Activated CD4-positive, alpha-beta T cell treated with anti-CD3 and anti-CD28 coated beads, Interleukin-2, amount 50 U/mL, for 1 hour (primary cell): ENCODE data around the gene RBM27.
"Not testable (repeated sequence)": the region's sequence is repeated elsewhere in the genome, so short reads cannot be mapped to it uniquely, and the experiment has no call there.

Experiments
- DNase-seq: peaks from one replicate; pipeline ENCODE4 v3.0.0-alpha.2; 2020

The RBM27 gene, protein sequence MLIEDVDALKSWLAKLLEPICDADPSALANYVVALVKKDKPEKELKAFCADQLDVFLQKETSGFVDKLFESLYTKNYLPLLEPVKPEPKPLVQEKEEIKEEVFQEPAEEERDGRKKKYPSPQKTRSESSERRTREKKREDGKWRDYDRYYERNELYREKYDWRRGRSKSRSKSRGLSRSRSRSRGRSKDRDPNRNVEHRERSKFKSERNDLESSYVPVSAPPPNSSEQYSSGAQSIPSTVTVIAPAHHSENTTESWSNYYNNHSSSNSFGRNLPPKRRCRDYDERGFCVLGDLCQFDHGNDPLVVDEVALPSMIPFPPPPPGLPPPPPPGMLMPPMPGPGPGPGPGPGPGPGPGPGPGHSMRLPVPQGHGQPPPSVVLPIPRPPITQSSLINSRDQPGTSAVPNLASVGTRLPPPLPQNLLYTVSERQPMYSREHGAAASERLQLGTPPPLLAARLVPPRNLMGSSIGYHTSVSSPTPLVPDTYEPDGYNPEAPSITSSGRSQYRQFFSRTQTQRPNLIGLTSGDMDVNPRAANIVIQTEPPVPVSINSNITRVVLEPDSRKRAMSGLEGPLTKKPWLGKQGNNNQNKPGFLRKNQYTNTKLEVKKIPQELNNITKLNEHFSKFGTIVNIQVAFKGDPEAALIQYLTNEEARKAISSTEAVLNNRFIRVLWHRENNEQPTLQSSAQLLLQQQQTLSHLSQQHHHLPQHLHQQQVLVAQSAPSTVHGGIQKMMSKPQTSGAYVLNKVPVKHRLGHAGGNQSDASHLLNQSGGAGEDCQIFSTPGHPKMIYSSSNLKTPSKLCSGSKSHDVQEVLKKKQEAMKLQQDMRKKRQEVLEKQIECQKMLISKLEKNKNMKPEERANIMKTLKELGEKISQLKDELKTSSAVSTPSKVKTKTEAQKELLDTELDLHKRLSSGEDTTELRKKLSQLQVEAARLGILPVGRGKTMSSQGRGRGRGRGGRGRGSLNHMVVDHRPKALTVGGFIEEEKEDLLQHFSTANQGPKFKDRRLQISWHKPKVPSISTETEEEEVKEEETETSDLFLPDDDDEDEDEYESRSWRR

DNA sequence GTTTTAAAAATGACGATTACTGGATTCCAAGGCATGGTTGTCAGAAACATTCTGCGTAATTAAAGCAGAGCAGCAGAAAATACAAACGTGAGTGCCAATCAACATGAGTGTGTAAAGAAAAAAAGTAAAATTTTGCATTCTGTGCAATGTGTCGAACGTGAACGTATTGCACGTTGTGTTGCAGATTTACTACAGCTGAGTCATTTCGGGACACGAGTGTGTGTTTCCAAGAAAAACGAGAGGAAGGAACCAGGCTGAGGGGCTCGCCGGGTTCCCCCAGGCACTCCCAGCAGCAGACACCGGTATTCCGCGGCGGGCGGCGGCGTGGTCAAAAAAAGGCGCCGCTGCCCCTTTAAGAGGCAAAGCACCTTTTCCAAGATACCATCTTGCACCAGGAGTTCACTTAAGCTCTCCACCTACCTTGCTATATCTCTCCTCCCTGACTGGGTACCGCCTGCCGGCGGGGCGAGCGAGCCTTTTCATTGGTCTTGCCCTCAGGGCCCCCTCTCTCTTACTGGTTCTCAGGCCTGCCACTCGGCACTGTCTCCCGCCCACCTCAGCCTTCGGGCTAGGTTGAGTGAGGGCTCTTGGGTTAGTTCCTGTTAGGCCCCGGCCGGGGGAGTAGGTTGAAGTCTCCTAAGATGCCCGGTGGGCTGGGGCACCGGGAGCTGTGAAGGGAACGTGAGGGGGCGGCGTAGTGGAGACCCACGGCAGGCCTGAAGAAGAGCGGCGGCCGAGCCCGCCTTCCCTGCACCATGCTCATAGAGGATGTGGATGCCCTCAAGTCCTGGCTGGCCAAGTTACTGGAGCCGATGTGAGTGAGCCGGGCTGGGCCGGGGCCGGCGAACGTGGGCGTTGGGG is at the start of gene RBM27:
Gene RBM27 (plus strand): TSS at position 595 of the 861 bp plus-strand sequence. CDS start 161 bp downstream, at position 756.
- DNase-seq: peak; percentile 96

DNA sequence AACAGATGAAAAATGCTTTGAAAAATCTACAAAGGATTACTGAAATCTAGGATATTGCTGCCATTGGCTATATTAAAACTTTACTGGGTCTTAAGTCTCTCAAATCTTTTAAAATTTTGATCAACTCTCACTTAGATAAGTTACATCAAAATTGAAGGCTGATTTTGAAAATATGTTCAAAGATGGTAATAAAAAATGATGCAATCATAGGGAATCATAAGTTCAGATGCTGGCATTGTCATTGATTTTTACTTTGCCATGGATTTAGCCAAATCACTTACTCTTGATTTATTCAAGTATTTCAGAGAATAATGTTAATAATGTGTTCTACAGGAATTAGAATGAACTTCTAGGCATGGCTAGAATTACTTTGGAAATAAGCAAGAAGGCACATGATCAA is 45.1 kb upstream of the RBM27 start:
- no peak for DNase-seq

DNA sequence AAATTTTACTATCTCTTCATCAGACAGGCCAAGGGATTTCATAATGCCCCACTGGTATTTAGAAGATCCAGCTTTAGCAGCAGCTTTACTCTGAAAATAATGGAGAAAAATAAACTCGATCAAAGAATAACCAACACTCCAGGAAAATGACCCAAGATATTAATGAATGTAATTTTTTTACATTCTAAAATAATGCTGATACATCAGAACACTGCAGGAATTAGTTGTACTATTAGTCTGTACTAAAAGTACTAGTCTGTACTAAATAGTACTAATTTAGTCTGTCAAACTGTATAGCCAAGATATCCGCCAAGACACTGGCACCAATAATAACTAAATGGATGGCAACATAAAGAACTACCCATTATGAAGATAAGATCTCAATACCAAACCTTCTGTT is 39.0 kb upstream of the RBM27 start:
- no peak for DNase-seq

DNA sequence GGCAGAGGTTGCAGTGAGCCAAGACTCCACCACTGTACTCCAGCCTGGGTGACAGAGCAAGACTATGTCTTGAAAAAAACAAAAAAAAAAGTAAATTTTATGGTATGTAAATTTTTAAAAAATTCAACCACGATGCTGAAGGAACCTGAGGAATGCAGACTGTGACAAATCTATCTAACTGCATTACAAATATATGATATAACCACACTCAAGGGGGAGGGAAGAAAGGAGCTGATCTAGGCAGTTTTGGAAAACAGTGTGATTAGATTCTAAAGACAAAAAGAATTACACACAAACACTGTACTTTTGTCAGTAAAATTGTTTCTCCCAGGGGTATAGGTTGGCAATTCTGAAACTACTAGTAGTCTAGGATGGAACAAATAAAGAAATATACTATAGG is 37.9 kb upstream of the RBM27 start:
- no peak for DNase-seq

DNA sequence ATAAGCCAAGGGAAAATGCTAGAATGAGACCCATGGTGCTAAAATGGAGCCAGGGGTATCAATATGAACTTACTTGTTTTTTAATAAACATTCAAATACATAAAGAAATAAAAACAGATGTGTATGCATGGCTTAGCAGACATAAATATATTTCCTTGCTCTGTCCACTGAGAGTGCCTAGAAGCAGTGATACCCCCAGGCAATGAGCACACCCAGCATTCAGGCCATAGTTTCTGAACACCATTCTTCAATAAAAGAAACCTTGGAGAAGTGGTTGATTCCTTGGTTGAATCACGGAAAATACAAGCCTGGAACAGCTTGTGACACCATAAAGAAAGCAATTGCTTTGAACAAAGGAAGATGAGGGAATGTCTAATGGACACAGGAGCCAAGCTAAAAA is 37.5 kb upstream of the RBM27 start:
- no peak for DNase-seq

DNA sequence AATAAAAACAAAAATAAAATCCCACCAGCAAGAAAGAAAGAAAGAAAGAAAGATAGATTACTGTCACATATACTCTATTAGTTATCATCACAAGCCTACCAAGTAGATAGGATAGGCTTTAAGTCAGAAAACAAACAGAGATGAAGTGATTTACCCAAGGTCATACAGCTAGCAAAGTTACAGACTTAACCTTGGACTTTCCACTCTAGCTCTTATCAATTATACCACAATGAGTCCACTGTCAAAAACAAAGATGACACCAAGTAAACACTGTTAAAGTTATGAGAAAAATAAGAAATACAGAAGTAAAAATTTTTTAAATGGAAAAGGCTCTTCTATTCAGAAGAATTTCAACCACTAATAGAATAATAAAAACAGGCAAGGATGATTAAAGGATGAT is 34.3 kb upstream of the RBM27 start:
- DNase-seq: no peak

DNA sequence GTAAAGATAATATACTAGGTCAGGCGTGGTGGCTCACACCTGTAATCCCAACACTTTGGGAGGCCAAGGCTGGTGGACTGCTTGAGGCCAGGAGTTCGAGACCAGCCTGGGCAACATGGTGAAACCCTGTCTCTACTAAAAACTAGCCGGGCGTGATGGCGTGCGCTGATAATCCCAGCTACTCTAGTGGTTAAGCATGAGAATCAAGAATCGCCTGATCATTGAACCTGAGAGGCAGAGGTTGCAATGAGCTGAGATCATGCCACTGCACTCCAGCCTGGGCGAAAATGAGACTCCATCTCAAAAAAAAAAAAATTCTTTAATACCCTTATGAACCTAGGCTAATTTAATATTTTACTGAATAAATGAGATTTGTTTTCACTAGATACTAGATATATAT is 30.4 kb upstream of the RBM27 start:
- not testable (repeated sequence) for DNase-seq

DNA sequence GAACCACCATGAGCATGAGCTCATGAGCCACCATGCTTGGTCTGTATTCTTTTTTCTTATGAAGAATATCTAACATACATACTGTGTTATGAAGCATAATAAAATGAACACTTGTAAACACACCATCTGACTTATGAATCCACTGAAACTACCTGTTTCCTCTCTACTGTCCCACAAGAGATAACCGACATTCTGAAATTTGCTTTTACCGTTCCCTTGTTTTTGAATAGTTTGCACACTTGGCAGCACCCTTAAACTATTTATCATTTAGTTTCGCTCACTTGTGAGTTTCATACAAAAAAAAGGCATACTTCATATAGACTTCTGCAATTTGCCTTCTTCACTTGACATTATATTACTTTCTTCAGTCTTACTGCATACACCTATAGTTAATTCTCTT is 29.8 kb upstream of the RBM27 start:
- no peak for DNase-seq

DNA sequence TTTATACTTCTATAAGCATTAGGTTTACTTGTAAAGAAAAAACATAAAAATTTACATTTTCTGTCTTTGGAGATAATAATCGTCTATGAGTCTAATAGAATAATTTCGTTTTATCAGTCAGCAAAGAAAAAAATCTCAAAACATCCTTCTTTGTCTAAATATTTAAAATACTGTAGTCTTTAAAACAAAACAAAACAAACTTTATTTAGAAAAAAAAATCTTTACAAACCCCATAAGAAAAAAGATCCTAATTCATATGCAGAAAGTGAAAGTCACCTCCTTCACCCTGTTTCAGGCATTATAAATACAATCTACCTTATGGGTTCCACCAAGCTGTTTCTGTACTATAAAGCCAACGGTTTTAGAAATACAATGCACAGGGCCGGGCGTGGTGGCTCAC is 26.6 kb upstream of the RBM27 start:
- no peak for DNase-seq

DNA sequence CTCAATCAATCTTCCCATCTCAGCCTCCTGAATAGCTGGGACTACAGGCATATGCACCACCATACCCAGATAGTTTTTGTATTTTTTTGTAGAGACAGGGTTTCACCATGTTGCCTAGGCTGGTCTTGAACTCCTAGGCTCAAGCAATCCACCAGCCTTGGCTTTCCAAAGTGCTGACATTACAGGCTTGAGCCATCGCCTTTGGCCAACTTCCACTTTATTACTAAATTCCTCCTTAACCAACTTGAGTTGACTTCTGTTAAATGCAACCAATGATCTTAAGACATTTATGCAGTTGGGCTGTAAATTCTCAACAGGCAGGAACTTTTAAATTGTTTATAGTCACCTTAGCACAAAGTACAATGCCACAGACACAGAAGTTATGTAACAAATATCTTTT is 23.7 kb upstream of the RBM27 start:
- DNase-seq: no peak

DNA sequence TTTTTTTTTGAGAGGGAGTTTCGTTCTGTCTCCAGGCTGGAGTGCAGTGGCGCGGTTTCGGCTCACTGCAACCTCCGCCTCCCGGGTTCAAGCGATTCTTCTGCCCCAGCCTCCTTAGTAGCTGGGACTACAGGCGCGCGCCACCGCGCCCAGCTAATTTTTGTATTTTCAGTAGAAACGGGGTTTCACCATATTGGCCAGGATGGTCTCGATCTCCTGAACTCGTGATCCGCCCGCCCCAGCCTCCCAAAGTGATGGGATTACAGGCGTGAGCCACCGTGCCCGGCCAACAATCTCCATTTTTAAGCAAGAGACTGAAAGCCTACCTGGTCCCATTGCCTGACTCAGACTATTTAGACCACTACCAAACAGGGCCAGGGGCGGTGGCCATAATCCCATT is 20.0 kb upstream of the RBM27 start:
- DNase-seq: not testable (repeated sequence)

DNA sequence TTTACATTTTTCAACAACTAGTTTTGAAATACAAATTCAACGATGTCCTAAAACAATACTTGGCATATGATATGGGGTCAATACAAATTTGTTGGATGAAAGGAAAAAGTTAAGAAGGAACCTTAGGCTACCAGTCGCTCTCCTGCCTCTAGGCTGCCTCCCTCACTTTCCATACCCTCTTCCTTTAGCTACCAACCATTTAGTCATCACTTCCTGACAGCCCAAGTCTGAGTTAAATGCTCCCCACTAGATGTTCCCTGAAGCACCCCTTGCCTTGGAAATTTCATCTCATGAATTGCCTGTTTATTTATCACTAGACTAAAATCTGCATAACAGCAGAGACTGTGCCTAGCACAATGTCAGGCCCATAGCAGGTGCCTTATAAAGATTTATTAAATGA is 18.2 kb upstream of the RBM27 start:
- no peak for DNase-seq

DNA sequence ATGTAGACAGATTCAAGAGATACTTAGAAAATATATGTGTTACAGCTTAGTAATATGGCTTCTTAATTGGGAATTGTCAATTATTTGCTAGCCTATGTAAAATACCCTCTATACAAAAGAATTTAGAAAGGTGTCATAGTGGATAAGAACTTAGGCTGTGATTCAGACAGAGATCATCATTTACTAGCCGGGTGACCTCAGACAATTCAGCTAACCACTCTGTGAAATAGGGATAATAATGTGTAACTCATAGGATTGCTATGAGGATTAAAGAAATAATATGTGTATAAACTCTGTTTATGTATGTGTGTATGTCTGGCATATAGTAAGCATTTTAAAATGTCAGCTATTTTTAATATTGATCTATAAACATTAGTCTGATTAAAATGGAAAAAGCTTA is 15.0 kb upstream of the RBM27 start:
- no peak for DNase-seq

DNA sequence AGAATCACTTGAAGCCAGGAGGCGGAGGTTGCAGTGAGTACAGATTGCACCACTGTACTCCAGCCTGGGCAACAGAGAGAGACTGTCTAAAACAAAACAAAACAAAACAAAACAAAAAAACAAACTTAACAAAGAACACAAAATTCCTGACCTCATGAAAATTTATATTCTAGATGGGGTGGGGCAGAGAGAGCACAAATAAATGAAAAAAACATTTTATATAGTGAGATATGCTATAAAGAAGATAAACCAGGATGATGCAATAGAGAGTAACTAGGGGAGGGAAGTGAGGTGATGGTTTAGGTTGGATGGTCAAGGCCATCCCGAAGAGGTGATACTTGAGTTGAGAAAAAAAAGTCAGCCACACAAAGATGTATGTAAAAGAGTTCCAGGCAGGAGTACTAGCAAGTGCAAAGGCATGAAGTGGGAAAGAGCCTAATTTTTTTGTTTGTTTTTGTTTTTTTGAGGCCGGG is 10.8 kb upstream of the RBM27 start:
- DNase-seq: no peak

DNA sequence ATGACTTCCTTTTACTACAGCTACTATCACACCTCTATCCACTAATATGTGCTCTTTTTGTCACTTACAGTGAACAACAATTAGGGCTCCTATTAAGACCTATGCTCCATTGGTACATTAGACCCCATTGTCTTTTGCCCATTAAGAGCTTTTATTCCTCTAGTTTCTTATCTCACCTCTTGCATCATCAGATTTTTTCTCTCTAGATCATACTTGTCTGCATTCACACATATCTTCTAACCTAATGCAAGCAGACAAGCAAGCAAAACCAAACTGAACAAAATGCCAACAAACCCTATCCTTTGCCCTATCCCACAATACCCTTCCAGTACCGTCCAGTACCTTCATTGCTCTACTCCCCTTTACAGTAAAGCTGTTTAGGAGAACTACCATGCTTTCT is 10.1 kb upstream of the RBM27 start:
- DNase-seq: no peak

DNA sequence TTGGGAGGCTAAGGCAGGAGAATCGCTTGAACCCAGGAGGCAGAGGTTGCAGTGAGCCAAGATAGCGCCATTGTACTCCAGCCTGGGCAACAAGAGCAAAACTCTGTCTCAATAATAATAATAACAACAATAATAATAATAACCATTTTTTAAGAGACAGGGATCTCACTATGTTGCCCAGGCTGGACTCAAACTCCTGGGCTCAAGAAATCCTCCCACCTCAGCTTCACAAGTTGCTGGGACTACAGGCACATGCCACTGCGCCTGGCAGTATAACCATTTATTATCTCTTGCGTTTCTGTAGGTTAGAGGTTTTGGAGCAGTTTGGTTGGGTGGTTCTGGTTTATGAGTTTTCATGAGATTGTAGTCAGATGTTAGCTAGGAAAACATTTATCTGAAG is 8.4 kb upstream of the RBM27 start:
- not testable (repeated sequence) for DNase-seq

DNA sequence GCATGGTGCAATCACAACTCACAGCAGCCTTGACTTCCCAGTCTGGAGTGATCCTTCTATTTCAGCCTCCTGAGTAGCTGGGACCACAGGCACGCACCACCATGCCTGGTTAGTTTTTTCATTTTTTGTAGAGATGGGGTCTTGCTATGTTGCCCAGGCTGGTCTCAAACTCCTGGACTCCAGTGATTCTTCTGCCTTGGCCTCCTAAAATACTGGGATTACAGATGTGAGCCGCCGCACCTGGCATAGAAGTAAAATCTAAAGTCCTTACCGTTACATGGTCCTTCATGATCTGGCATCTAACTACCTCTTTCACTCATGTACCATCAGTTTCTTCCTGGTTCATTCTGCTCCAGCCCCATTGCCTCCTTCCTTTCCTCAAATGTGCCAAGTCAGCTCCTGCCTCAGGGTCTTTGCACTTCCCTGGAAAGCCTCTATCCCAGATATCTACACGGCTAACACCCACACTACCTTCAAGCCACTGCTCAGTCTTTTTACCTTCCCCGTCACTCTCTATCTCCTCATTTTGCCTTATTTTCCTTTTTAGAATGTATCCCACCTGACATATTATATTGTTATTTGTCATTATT is 6.9 kb upstream of the RBM27 start:
- DNase-seq: no peak

DNA sequence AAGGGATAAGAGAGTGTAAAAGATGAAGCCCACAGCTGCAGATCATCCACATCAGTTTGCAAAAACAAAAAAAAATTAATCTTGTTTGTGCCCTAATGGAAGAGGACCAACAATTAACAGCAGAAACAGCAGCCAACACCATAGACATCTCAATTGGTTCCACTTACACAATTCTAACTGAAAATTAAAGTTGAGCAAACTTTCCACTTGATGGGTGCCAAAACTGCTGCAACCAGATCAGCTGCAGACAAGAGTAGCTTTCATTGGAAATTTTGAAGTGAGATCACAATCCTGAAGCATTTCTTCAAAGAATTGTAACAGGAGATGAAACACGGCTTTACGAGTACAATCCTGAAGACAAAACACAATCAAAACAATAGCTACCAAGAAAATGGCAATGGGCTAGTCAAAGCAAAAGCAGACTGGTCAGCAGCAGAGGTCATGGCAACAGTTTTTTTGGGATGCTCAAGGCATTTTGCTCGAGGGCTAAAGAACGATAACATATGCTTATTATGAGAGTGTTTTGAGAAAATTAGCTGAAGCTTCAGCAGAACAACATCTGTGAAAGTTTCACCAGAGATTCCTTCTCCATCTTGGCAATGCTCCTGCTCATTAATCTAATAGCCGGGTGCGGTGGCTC is 4.1 kb upstream of the RBM27 start:
- DNase-seq: no peak

DNA sequence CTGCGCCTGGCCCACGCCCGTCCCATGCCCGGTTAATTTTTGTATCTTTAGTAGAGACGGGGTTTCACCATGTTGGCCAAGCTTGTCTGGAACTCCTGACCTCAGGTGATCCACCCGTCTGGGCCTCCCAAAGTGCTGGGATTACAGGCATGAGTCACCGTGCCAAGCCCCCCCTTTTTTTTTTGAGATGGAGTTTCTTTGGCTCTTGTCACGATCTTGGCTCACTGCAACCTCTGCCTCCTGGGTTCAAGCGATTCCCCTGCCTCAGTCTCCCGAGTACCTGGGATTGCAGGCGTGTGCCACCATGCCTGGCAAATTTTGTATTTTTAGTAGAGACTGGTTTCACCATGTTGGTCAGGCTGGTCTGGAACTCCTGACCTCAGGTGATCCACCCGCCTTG is 1.6 kb upstream of the RBM27 start:
- not testable (repeated sequence) for DNase-seq

DNA sequence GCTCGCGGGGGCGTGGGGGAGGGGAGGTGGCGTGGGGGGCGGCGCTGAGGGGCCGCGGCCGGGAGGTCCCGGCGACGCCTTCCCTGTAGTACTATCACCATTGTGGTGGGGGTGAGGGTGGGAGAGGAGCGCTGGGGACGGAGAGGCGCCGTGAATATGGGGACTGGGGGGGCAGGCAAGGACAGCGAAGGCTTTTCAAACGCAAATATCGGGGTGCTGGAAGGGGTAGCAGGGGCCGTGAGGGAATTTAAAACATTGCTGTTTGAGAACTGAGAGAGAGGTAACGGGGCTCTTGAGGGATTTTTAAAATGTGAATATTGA is 427 bp downstream of the RBM27 start:
- no peak for DNase-seq

DNA sequence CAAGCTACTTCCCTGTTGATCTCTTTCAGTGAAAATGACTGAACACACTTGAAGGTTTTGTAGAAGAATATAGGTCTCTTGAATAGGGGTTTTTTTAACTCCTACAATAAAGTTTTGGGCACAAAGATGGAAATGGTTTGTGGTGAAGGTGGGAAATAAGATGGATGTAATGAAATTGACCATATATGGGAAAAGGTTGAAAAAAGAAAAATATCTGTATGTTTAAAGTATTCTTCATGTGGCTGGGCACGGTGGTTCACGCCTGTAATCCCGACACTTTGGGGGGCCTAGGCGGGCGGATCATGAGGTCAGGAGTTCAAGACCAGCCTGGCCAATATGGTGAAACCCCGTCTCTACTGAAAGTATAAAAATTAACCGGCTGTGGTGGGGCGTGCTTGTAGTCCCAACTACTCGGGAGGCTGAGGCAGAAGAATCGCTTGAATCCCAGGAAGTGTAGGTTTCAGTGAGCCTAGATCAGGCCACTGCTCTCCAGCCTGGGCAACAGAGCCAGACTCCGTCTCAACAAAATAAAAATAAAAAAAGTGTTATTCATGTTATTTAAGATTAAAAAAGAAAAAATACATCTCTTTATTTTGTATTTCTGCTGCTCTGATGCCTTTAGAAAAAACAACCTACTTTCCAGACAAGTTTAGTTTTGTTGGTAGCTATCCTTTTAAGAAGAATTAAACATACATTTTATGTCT is 2.2 kb downstream of the RBM27 start:
- DNase-seq: no peak
